ENCODE measurements around the gene TTC23L. TPM values are rescaled to one million over a fixed set of nuclear protein-coding genes. Genes with fewer than 3 reads are reported as not detected.

TTC23L gene
- total RNA-seq, 3 donors from 2014 or later, result 0.29 to 0.43 TPM; not detected in 1

- no peak overlapping the region for H3K4me3 ChIP-seq
- intact Hi-C loops (cut with DNase I, micrococcal nuclease), result no loop called here
- no peaks in the 10 kb centered on the region for H3K36me3 ChIP-seq (ENCODE audit: low read depth)
- DNase-seq, result no peak
- no peaks in the 10 kb centered on the region for H3K9me3 ChIP-seq
- H3K4me1 ChIP-seq (ENCODE audit: low read depth), result no peaks in the 10 kb centered on the region
- TF ChIP-seq CTCF (IDR thresholded peaks at IDR 0.05), result no peak
- no peak for ATAC-seq
These were observed 31.4 kb downstream of the TTC23L start for GRCh38 chr5:34870382-34870781.

GRCh38 chr5:34876275-34876674 is 37.3 kb downstream of the TTC23L start:
- Histone ChIP-seq H3K9me3 (no peaks in the 10 kb centered on the region), H3K36me3 (ENCODE audit: low read depth) (no peaks in the 10 kb centered on the region), H3K4me3 (no peak overlapping the region), H3K4me1 (ENCODE audit: low read depth) (no peaks in the 10 kb centered on the region)
- no peak for DNase-seq
- TF ChIP-seq CTCF (IDR thresholded peaks at IDR 0.05), result no peak
- intact Hi-C loops (cut with DNase I, micrococcal nuclease), result no loop called here
- no peak for ATAC-seq

GRCh38 chr5:34881246-34881645 is 42.3 kb downstream of the TTC23L start:
- ATAC-seq, result no peak
- Histone ChIP-seq H3K36me3 (ENCODE audit: low read depth) (no peaks in the 10 kb centered on the region), H3K4me3 (no peak overlapping the region), H3K4me1 (ENCODE audit: low read depth) (no peaks in the 10 kb centered on the region), H3K9me3 (no peaks in the 10 kb centered on the region)
- DNase-seq, result no peak
- intact Hi-C loops (cut with DNase I, micrococcal nuclease), result no loop called here
- no peak for TF ChIP-seq CTCF (IDR thresholded peaks at IDR 0.05)

- H3K36me3 ChIP-seq (ENCODE audit: low read depth), result no peaks in the 10 kb centered on the region
- DNase-seq (no peak), ATAC-seq (no peak)
- intact Hi-C loops (cut with DNase I, micrococcal nuclease), result no loop called here
- no peaks in the 10 kb centered on the region for H3K4me1 ChIP-seq (ENCODE audit: low read depth)
- TF ChIP-seq CTCF (IDR thresholded peaks at IDR 0.05), result no peak
- H3K9me3 ChIP-seq, result no peaks in the 10 kb centered on the region
- H3K4me3 ChIP-seq, result no peak overlapping the region
These were observed 47.6 kb downstream of the TTC23L start for GRCh38 chr5:34886392-34887119.

GRCh38 chr5:34889394-34889793 is 50.4 kb downstream of the TTC23L start:
- H3K36me3 ChIP-seq (ENCODE audit: low read depth), result no peaks in the 10 kb centered on the region
- intact Hi-C loops (cut with DNase I, micrococcal nuclease), result no loop called here
- DNase-seq (no peak), ATAC-seq (no peak)
- no peak for TF ChIP-seq CTCF (IDR thresholded peaks at IDR 0.05)
- no peaks in the 10 kb centered on the region for H3K9me3 ChIP-seq
- H3K4me3 ChIP-seq, result no peak overlapping the region
- no peaks in the 10 kb centered on the region for H3K4me1 ChIP-seq (ENCODE audit: low read depth)

- no peak for TF ChIP-seq CTCF (IDR thresholded peaks at IDR 0.05)
- H3K9me3 ChIP-seq, result no peaks in the 10 kb centered on the region
- H3K4me1 ChIP-seq (ENCODE audit: low read depth), result no peaks in the 10 kb centered on the region
- no peaks in the 10 kb centered on the region for H3K36me3 ChIP-seq (ENCODE audit: low read depth)
- intact Hi-C loops (cut with DNase I, micrococcal nuclease), result no loop called here
- no peak overlapping the region for H3K4me3 ChIP-seq
- ATAC-seq (no peak), DNase-seq (no peak)
These were observed 53.0 kb downstream of the TTC23L start for GRCh38 chr5:34891981-34892380.

Measured in mucosa of descending colon (tissue), 3 donors.